Endometrium (tissue), 2 donors: Measurements from ENCODE around the gene NEURL1.

Source experiments
- FAIRE-seq: peaks from 2 replicates; lab custom pipeline; 2012; peaks lifted over from hg19 to GRCh38; lab: Jason Lieb, UNC
- donor health status: control.
- donor health status: control.

The NEURL1 gene, protein sequence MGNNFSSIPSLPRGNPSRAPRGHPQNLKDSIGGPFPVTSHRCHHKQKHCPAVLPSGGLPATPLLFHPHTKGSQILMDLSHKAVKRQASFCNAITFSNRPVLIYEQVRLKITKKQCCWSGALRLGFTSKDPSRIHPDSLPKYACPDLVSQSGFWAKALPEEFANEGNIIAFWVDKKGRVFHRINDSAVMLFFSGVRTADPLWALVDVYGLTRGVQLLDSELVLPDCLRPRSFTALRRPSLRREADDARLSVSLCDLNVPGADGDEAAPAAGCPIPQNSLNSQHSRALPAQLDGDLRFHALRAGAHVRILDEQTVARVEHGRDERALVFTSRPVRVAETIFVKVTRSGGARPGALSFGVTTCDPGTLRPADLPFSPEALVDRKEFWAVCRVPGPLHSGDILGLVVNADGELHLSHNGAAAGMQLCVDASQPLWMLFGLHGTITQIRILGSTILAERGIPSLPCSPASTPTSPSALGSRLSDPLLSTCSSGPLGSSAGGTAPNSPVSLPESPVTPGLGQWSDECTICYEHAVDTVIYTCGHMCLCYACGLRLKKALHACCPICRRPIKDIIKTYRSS

GRCh38 chr10:103493362-103493915 lies at the start of gene NEURL1:
Gene NEURL1 (plus strand): TSS chr10:103493705. CDS start chr10:103494388, 683 bp downstream.
- FAIRE-seq, result no peak

DNA sequence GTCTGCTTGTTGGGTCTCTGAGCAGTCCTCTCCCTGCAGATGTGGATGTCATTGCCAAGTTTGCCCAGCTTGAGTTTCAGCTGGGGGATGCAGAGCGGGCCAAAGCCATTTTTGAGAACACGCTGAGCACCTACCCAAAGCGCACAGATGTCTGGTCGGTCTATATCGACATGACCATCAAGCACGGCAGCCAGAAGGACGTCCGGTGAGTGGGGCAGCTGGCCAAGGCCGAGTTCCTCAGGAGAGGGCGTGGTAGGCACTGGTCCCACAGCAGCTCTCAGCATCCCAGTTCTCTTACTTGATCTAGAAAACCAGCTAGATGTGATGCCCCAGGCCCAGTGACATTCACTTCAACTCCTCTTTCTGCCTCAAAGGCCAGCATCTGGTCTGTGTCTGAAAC lies 49.0 kb upstream of the NEURL1 start:
- no peak for FAIRE-seq

GRCh38 chr10:103445366-103445765 lies 48.1 kb upstream of the NEURL1 start:
- no peak for FAIRE-seq

- no peak for FAIRE-seq
Measured at GRCh38 chr10:103445767-103446567, 47.5 kb upstream of the NEURL1 start.

DNA sequence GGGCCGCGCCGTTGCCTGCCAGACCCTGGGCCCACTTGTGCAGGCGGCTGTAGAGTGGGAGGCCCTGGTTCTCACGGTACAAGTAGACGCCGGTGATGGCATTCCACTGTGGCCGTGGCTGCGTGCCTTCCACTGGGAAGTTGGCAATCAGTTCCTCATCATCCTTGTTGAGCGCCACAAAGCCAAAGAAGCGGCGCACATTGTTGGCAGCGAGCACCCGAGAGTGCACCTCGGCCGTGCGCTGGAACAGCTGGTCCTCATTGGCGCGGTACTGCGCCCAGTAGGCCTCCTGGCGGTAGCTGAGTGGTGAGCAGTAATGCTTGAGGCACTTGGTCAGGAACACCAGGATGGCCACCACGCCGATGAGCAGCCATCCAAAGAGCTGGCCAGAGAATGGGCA lies 46.3 kb upstream of the NEURL1 start:
- FAIRE-seq, result no peak

- FAIRE-seq, result no peak
Measured at GRCh38 chr10:103448746-103449145, 44.8 kb upstream of the NEURL1 start.

DNA sequence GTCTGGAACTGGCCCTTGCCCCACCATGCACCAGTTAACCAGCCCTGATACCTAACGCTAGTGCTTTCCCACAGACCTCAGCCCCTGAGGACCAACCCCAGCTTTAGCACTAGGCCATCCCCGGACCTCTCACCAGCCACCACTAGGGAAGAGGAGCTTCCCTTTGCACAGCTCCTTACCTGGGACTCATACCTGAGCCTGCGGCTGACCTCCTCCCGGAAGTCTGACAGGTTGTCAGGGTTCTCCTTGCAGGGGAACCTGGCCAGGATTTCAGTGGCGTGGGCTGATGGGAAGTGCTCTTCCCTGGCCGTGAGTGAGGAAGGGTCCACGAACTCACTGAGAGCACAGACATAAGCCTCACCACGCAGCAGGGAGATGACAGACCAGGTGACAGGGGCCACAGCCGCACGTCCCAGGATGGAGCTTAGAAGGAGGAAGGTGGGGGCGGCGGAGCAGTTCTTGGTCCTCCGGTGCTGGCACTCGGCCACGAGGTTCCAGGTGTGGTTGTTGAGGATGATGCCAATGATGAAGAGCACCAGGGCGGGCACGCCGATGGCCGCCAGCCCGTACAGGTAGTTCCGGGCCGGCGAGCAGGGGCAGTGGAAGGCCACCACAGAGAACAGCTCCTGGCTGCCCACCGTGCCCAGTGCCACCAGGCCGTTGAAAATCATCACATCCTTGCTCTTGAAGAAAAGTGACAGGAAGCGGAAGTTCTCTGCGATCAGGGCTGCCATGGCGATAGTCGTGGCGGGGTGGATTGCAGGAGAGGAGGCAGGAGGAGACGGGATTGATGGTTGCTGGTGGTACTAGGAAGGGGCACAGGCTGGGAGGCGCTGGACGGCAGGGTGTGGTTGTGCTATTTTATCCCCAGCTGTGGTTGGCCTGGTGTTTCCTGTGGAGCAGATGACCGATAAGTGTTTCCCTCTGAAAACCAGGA lies 44.0 kb upstream of the NEURL1 start:
- no peak for FAIRE-seq

GRCh38 chr10:103450201-103450695 lies 43.3 kb upstream of the NEURL1 start:
- FAIRE-seq, result no peak

DNA sequence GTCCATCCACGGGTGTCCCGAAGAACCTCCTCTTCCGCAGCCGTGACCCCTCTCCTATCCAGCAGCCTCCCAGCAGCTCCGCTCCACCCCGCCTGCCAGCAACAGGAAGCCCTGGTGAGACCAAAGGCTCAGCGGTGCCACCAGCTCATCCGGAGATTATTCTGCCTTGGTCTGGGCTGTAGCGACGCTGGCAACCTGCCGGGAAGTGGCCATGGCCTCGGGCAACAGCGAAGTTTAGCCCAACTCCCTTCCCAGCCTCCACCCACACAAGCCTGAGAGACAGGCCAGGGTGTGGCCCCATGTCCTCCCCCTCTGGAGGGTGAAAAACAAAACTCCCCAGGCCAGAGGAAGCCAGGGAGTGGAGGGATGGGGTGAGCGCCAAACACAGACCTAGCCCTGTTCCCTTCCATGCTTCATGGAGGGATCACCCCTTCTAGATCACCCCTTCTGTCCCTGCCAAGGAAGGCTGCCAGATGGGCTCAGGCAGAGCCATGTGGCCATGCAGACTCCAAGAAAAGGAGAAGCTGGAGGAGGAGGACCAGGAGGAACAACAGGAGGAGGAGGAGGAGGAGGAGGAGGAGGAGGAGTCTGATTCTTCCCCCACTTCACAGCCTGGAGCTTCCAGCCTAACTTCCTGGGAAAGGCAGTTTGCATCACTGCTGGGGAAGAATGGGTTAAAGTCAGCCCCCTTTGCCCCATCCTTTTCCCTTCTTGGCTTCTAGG lies 42.3 kb upstream of the NEURL1 start:
- no peak for FAIRE-seq

DNA sequence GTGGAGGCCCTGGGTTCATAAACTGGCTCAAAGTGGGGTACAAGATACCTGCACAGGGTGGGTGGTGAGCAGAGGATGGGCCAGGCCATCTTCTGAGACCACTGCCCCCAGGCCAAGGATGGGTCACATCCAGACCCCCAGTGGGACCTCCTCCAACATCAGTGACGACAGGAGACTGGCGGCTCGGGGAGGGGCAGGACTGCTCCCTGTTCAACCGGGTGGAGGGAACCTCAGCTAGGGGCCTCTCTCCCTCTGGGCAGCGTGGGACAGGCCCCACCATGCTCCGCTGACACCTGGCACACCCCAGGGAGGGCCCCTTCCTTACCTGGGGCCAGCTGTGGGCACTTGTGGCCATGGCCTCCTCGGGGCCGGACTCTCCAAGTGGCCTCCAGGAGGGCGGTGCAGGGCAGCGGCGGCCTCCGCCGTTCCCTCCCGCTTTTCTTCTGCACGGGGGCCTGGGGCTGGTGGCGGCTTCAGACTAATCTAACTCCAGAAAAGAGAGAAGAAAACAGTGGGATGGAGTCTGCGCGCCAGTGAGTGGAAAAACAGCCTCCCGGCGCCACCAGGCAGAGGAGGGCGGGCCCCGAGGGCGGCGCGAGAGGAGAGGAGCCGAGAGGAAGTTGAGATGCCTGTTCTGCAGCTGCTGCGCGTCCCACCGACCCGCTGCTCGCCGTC lies 41.5 kb upstream of the NEURL1 start, which contains the start of gene CALHM2:
Gene CALHM2, minus strand, starts transcription at position 540 of the 675 bp plus-strand sequence. CDS start 2,429 bp downstream, outside the sequence.
- no peak for FAIRE-seq

DNA sequence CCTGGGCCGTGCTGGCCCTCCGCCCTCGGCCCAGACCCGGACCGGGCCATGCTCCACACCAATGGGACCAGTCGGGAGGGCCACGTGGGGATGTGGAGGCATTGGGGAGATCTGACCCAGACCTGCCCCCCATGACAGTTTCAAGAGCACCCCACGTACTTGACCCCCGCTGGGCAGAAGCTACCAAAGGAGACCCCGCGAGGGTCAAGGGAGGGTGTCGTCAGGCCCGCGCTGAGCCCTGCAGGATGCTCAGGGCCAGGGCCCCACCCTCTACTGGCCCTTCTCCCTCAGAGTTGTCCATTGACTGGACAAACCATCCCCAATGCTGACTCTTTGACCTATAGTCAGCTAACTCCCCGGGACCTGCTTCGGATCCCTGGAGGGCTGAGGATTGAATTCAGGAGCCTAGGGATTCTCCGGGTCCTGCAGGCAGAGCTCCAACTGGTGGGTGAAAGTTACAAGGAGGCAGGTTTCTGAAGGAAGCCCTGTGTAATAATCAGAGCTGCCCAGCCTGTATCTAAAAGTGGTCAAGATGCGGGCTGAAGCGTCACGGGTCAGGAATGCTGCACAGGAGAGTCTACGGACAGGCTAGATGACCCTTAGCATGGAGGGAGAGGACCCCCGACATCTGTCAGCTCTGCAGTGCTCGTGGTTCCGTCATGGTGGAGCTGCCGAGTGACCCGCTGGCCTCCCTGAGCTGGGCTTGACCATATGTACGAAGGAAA lies 40.8 kb upstream of the NEURL1 start:
- no peak for FAIRE-seq

GRCh38 chr10:103454026-103454425 lies 39.5 kb upstream of the NEURL1 start:
- no peak for FAIRE-seq

GRCh38 chr10:103455235-103455634 lies 38.3 kb upstream of the NEURL1 start:
- FAIRE-seq, result no peak

GRCh38 chr10:103456074-103456660 lies 37.3 kb upstream of the NEURL1 start:
- FAIRE-seq, result no peak

DNA sequence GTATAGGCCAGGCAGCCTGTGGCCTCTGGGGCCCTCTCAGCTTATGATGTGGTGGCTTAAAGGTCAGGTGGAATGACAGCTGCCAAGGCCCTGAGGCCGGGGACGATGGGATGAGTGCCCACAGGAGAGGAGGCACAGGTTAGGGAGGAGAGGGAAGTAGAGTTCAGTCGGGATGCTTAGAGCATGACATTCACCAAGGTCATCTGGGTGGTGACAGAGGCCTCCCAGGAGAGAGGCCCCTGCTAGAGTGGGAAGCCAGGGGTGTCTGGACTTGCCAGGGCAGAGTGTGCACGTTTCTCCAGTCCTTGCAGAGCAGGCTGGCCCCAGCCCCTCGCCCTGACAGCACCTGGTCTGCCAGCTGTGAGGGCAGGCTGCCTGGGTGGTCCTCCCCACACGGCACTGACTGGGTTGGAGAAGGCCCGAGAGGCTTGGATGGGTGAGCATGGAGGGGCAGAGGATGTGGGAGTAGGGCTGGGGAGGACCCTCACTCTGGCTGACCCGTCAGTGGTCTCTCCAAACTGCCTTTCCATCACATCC lies 36.3 kb upstream of the NEURL1 start:
- no peak for FAIRE-seq

- no peak for FAIRE-seq
Measured at GRCh38 chr10:103457896-103458583, 35.5 kb upstream of the NEURL1 start.

GRCh38 chr10:103458720-103459119 lies 34.8 kb upstream of the NEURL1 start, which contains the start of gene CALHM1:
Gene CALHM1 (minus strand): TSS chr10:103458900. CDS start chr10:103458751, 149 bp downstream.
- no peak for FAIRE-seq

- FAIRE-seq, result no peak
Measured at GRCh38 chr10:103459615-103460014, 33.9 kb upstream of the NEURL1 start.
